Sigmoid colon (tissue), 7 donors: ENCODE data around the gene ATP5ME. TPM values are rescaled to one million over a fixed set of nuclear protein-coding genes. Genes with fewer than 3 reads are reported as not detected.

Experiments used
- DNase-seq: peaks from one replicate; pipeline ENCODE4 v3.0.0-alpha.2; 2019
- H3K27ac ChIP-seq, 4 donors: fragments of 200-600 bp; sonication (generic); one replicate each; pipeline ENCODE4 v1.5.1; 2016 to 2019; ENCODE audit warnings: mild to moderate bottlenecking in 1 of 4
- H3K27me3 ChIP-seq, 3 donors: fragments of 200-600 bp; sonication (generic); one replicate each; pipeline ENCODE4 v1.5.1; 2019; ENCODE audit warnings: mild to moderate bottlenecking in 1 of 3
- H3K36me3 ChIP-seq, 4 donors: fragments of 200-600 bp; sonication (generic); one replicate each; pipeline ENCODE4 v1.5.1; 2016 to 2019
- H3K4me1 ChIP-seq, 4 donors: fragments of 200-600 bp; sonication (generic); one replicate each; pipeline ENCODE4 v1.5.1; 2017 to 2019
- H3K4me3 ChIP-seq, 4 donors: fragments of 200-600 bp; sonication (generic); one replicate each; pipeline ENCODE4 v1.5.1; 2017 to 2019; ENCODE audit warnings: mild to moderate bottlenecking in 2 of 4, moderate library complexity in 1 of 4
- H3K9me3 ChIP-seq, 4 donors: fragments of 200-600 bp in 3 of 4; sonication (generic) in 3 of 4; one replicate each; pipeline versions ENCODE4 v1.5.1 to v1.6.1; 2013 to 2019
- CTCF ChIP-seq, 4 experiments: fragments of 450-650 bp in 3 of 4; fragments of 200-600 bp in 1 of 4; IDR thresholded peaks; one replicate each; pipeline ENCODE4 v1.5.1; 2016 to 2019; ENCODE audit warnings: antibody characterized with exemption in 4 of 4, mild to moderate bottlenecking in 3 of 4, moderate library complexity in 2 of 4
- EP300 ChIP-seq, 4 donors: sonication (generic); formaldehyde crosslinking; IDR thresholded peaks; one replicate each; pipeline ENCODE4 v1.6.1; 2017; ENCODE audit warnings: antibody characterized with exemption in 4 of 4
- POLR2A ChIP-seq, 2 donors: fragments of 450-650 bp; IDR thresholded peaks; one replicate each; pipeline ENCODE4 v1.6.1; 2016; ENCODE audit warnings: antibody characterized with exemption in 2 of 2, mild to moderate bottlenecking in 2 of 2, moderate library complexity in 2 of 2
- POLR2AphosphoS5 ChIP-seq, 4 donors: sonication (generic); formaldehyde crosslinking; IDR thresholded peaks; one replicate each; pipeline ENCODE4 v1.6.1; 2017; ENCODE audit warnings: antibody characterized with exemption in 4 of 4
- whole genome bisulfite sequencing, 2 donors: extraction: QIAGEN DNeasy Blood & Tissue Kit; methylation state at CpG; one replicate each; pipeline ENCODE4 v1.1.7; 2013; 5-methylcytosine and 5-hydroxymethylcytosine counted together
- intact Hi-C: fragments of 100-400 bp; cut with DNase I; formaldehyde crosslinking; loops from one replicate; pipeline ENCODE4 v1.15.1; 2023
- polyA plus RNA-seq, 3 donors: library from polyadenylated mRNA; stranded (reverse); fragments of 200-250 nt; gene quantifications; one replicate each; pipeline ENCODE4 v1.2.3, GENCODE V29; 2013
- total RNA-seq, 4 donors: library from RNA; depleted of rRNA; stranded (reverse); fragments of >200 nt; gene quantifications; one replicate each; pipeline ENCODE4 v1.1.0, GENCODE V29; 2016
- donor health status: healthy with polysubstance abuse.
- donor health status: Bipolar disorder and iron deficiency.
- donor health status: healthy.

The ATP5ME gene
- total and polyA plus RNA-seq, 7 donors = 104 to 1,302 (median 244) TPM

GRCh38 chr4:712916-713632 lies 39.0 kb upstream of the ATP5ME start:
- Histone ChIP-seq H3K4me3 (no peak overlapping the region), H3K4me1 (peaks cover 0 to 15% (median 13%) of the 10 kb centered on the region in 4 donors), H3K36me3 (peaks cover 0 to 9% (median 0%) of the 10 kb centered on the region in 4 donors), H3K27me3 (no peaks in the 10 kb centered on the region), H3K27ac (no peak overlapping the region), H3K9me3 (no peaks in the 10 kb centered on the region)
- DNase-seq = no peak
- intact Hi-C loops = no loop called here
- 85 to 90% methylated on average over 9 of the region's 9 CpGs for WGBS, 2 donors
- TF ChIP-seq POLR2A (IDR thresholded peaks at IDR 0.05) (no peak), POLR2AphosphoS5 (IDR thresholded peaks at IDR 0.05) (no peak), CTCF (IDR thresholded peaks at IDR 0.05) (no peak), EP300 (IDR thresholded peaks at IDR 0.05) (no peak)

GRCh38 chr4:712093-712492 lies 38.0 kb upstream of the ATP5ME start:
- 64 to 82% methylated on average over 3 of the region's 3 CpGs for WGBS, 2 donors
- H3K4me1 ChIP-seq = peaks cover 0 to 25% (median 20%) of the 10 kb centered on the region in 4 donors
- no peak overlapping the region for H3K27ac ChIP-seq
- H3K9me3 ChIP-seq = no peaks in the 10 kb centered on the region
- intact Hi-C loops = no loop called here
- no peak overlapping the region for H3K4me3 ChIP-seq
- H3K36me3 ChIP-seq = peaks cover 0 to 9% (median 0%) of the 10 kb centered on the region in 4 donors
- TF ChIP-seq POLR2A (IDR thresholded peaks at IDR 0.05) (no peak), POLR2AphosphoS5 (IDR thresholded peaks at IDR 0.05) (no peak), CTCF (IDR thresholded peaks at IDR 0.05) (no peak), EP300 (IDR thresholded peaks at IDR 0.05) (no peak)
- no peaks in the 10 kb centered on the region for H3K27me3 ChIP-seq
- DNase-seq = no peak

- H3K27me3 ChIP-seq = no peaks in the 10 kb centered on the region
- peak; percentile 54 for DNase-seq
- no peak overlapping the region for H3K4me3 ChIP-seq
- TF ChIP-seq EP300 (IDR thresholded peaks at IDR 0.05) = no peak
- no peak for TF ChIP-seq POLR2A (IDR thresholded peaks at IDR 0.05)
- no peak for TF ChIP-seq CTCF (IDR thresholded peaks at IDR 0.05)
- H3K9me3 ChIP-seq = no peaks in the 10 kb centered on the region
- H3K36me3 ChIP-seq = peaks cover 0 to 9% (median 0%) of the 10 kb centered on the region in 4 donors
- no peak overlapping the region for H3K27ac ChIP-seq
- intact Hi-C loops = no loop called here
- peaks cover 0 to 30% (median 28%) of the 10 kb centered on the region in 4 donors for H3K4me1 ChIP-seq
- 93 to 95% methylated on average over 13 of the region's 13 CpGs for WGBS, 2 donors
Observed at GRCh38 chr4:710916-711315, 36.8 kb upstream of the ATP5ME start.

GRCh38 chr4:710116-710515 lies 36.0 kb upstream of the ATP5ME start:
- Histone ChIP-seq H3K27ac (no peak overlapping the region), H3K27me3 (no peaks in the 10 kb centered on the region), H3K9me3 (no peaks in the 10 kb centered on the region), H3K36me3 (peaks cover 0 to 9% (median 0%) of the 10 kb centered on the region in 4 donors), H3K4me1 (peaks cover 0 to 33% (median 29%) of the 10 kb centered on the region in 4 donors), H3K4me3 (no peak overlapping the region)
- intact Hi-C loops = no loop called here
- DNase-seq = peak; percentile 61
- TF ChIP-seq POLR2A (IDR thresholded peaks at IDR 0.05) (no peak), CTCF (IDR thresholded peaks at IDR 0.05) (no peak), EP300 (IDR thresholded peaks at IDR 0.05) (no peak), POLR2AphosphoS5 (IDR thresholded peaks at IDR 0.05) (no peak)
- 81% methylated on average over 9 of the region's 9 CpGs for WGBS, 2 donors
